Stimulated activated CD4-positive, alpha-beta T cell treated with anti-CD3 and anti-CD28 coated beads, Interleukin-4, amount 100 ng/mL, for 24 hours (primary cell): Measurements from ENCODE around the gene RELN.

ENCODE experiments used
- DNase-seq: peaks from one replicate; pipeline ENCODE4 v3.0.0-alpha.2; 2020

RELN gene

GRCh38 chr7:103613655-103614642 is 375.5 kb downstream of the RELN start:
- DNase-seq, result no peak

GRCh38 chr7:103609778-103610177 is 379.7 kb downstream of the RELN start:
- no peak for DNase-seq

GRCh38 chr7:103605640-103606039 is 383.8 kb downstream of the RELN start:
- no peak for DNase-seq

GRCh38 chr7:103598326-103598905 is 391.0 kb downstream of the RELN start:
- no peak for DNase-seq

- DNase-seq, result no peak
Measured at GRCh38 chr7:103597606-103598005, 391.9 kb downstream of the RELN start.

- DNase-seq, result no peak
Measured at GRCh38 chr7:103594186-103594585, 395.3 kb downstream of the RELN start.

- no peak for DNase-seq
Measured at GRCh38 chr7:103593691-103594090, 395.8 kb downstream of the RELN start.

GRCh38 chr7:103592844-103593243 is 396.6 kb downstream of the RELN start:
- no peak for DNase-seq

GRCh38 chr7:103592187-103592586 is 397.3 kb downstream of the RELN start:
- DNase-seq, result no peak

GRCh38 chr7:103580031-103580430 is 409.4 kb downstream of the RELN start:
- DNase-seq, result no peak

GRCh38 chr7:103577059-103577458 is 412.4 kb downstream of the RELN start:
- DNase-seq, result no peak

GRCh38 chr7:103576641-103577040 is 412.8 kb downstream of the RELN start:
- DNase-seq, result no peak

GRCh38 chr7:103574576-103574975 is 414.9 kb downstream of the RELN start:
- DNase-seq, result no peak

GRCh38 chr7:103573479-103574058 is 415.9 kb downstream of the RELN start:
- DNase-seq, result no peak

- no peak for DNase-seq
Measured at GRCh38 chr7:103571586-103571985, 417.9 kb downstream of the RELN start.

GRCh38 chr7:103569621-103570305 is 419.7 kb downstream of the RELN start:
- DNase-seq, result no peak

- no peak for DNase-seq
Measured at GRCh38 chr7:103564416-103564815, 425.0 kb downstream of the RELN start.

GRCh38 chr7:103560136-103560535 is 429.3 kb downstream of the RELN start:
- DNase-seq, result no peak

GRCh38 chr7:103551016-103551415 is 438.4 kb downstream of the RELN start:
- no peak for DNase-seq

- DNase-seq, result no peak
Measured at GRCh38 chr7:103549786-103550185, 439.7 kb downstream of the RELN start.

- DNase-seq, result no peak
Measured at GRCh38 chr7:103547451-103548284, 441.8 kb downstream of the RELN start.

- no peak for DNase-seq
Measured at GRCh38 chr7:103542470-103542869, 447.0 kb downstream of the RELN start.
